BLaER1 treated with 17β-estradiol and CSF1 and Interleukin-3, amounts not matched to agents 10 nM and 100 nM (cell line): ENCODE results near the gene CCDC12.
A peak's percentile ranks its signal among the peaks of the same experiment; 100 is the strongest.

Experiments
- H3K27ac ChIP-seq, 11 experiments: shearing (Covaris generic); formaldehyde crosslinking; 2 replicates each; pipeline ENCODE4 v1.8.1; 2022
- H3K27me3 ChIP-seq, 11 experiments: shearing (Covaris generic); formaldehyde crosslinking; 2 replicates each; pipeline ENCODE4 v1.8.1; 2022
- H3K36me3 ChIP-seq, 11 experiments: shearing (Covaris generic); formaldehyde crosslinking; 2 replicates each; pipeline ENCODE4 v1.8.1; 2022
- H3K4me1 ChIP-seq, 10 experiments: shearing (Covaris generic); formaldehyde crosslinking; 2 replicates each; pipeline ENCODE4 v1.8.1; 2022
- H3K4me2 ChIP-seq, 11 experiments: shearing (Covaris generic); formaldehyde crosslinking; 2 replicates each; pipeline ENCODE4 v1.8.1; 2022
- H3K4me3 ChIP-seq, 10 experiments: shearing (Covaris generic); formaldehyde crosslinking; 2 replicates each; pipeline ENCODE4 v1.8.1; 2022
- H3K9ac ChIP-seq, 11 experiments: shearing (Covaris generic); formaldehyde crosslinking; 2 replicates each; pipeline ENCODE4 v1.8.1; 2022
- H3K9me3 ChIP-seq, 11 experiments: shearing (Covaris generic); formaldehyde crosslinking; replicated peaks in 1 of 11; 2 replicates each; pipeline ENCODE4 v1.8.1; 2022
- H4K20me1 ChIP-seq, 11 experiments: shearing (Covaris generic); formaldehyde crosslinking; 2 replicates each; pipeline ENCODE4 v1.8.1; 2022
- Cebpa-rat ChIP-seq, 11 experiments: shearing (Covaris generic); IDR thresholded peaks; 2 replicates each; pipeline ENCODE4 v1.8.1; 2022

The CCDC12 gene

GRCh38 chr3:46895204-46895660 is 81.3 kb downstream of the CCDC12 start:
- Histone ChIP-seq H4K20me1 (peaks cover 0 to 27% (median 0%) of the 10 kb centered on the region in 11 experiments; a peak in 6 of 22 replicates), H3K27me3 (peaks cover 19 to 31% (median 23%) of the 10 kb centered on the region in 11 experiments), H3K36me3 (no peaks in the 10 kb centered on the region), H3K4me2 (no peak overlapping the region), H3K9me3 (no peaks in the 10 kb centered on the region), H3K4me1 (peaks cover 24 to 62% (median 50%) of the 10 kb centered on the region in 10 experiments), H3K9ac (no peak overlapping the region), H3K27ac (no peak overlapping the region), H3K4me3 (no peak overlapping the region)
- no peak for TF ChIP-seq Cebpa-rat (IDR thresholded peaks at IDR 0.05)

DNA sequence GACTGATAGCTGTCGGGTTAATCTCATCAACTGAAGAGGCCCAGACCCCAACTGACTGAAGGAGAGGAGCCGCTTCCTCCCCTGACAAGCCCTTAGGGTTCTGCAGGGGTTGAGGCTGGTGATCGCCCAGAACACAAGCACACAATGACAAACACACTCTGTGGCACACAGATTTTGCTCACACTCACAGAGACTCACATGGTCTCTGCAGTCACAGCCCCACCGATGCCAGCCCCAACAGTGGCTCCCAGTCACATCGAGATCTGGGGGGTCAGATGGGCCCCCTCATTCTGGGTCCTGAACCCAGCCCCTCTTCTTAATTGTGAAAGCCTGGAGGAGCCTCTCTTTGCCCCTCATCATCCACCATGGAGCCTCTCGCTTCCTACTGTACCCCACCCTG is 82.3 kb downstream of the CCDC12 start:
- peaks cover 14 to 29% (median 17%) of the 10 kb centered on the region in 11 experiments for H3K27me3 ChIP-seq
- TF ChIP-seq Cebpa-rat (IDR thresholded peaks at IDR 0.05), result no peak
- H3K27ac ChIP-seq, result no peak overlapping the region
- peaks cover 0 to 31% (median 0%) of the 10 kb centered on the region in 11 experiments; a peak in 6 of 22 replicates for H4K20me1 ChIP-seq
- no peak overlapping the region for H3K9ac ChIP-seq
- no peak overlapping the region for H3K4me3 ChIP-seq
- H3K4me2 ChIP-seq, result no peak overlapping the region
- no peaks in the 10 kb centered on the region for H3K36me3 ChIP-seq
- no peaks in the 10 kb centered on the region for H3K9me3 ChIP-seq
- H3K4me1 ChIP-seq, result peaks cover 31 to 70% (median 59%) of the 10 kb centered on the region in 10 experiments

- no peaks in the 10 kb centered on the region for H3K9me3 ChIP-seq
- no peaks in the 10 kb centered on the region for H3K36me3 ChIP-seq
- peaks cover 10 to 24% (median 13%) of the 10 kb centered on the region in 11 experiments for H3K27me3 ChIP-seq
- H3K4me3 ChIP-seq, result no peak overlapping the region
- peaks cover 26 to 69% (median 58%) of the 10 kb centered on the region in 10 experiments for H3K4me1 ChIP-seq
- TF ChIP-seq Cebpa-rat (IDR thresholded peaks at IDR 0.05), result no peak
- no peak overlapping the region for H3K9ac ChIP-seq
- peaks cover 0 to 31% (median 0%) of the 10 kb centered on the region in 11 experiments; a peak in 5 of 22 replicates for H4K20me1 ChIP-seq
- peak overlapping the region in 7 of 11 experiments; percentile 89 to 96 (median 95); a peak in 14 of 22 replicates for H3K4me2 ChIP-seq
- no peak overlapping the region for H3K27ac ChIP-seq
These were observed 82.8 kb downstream of the CCDC12 start for GRCh38 chr3:46893763-46894162.

GRCh38 chr3:46893146-46893748 is 83.3 kb downstream of the CCDC12 start:
- Histone ChIP-seq H3K36me3 (no peaks in the 10 kb centered on the region), H3K4me2 (peak overlapping the region; percentile 88 to 96 (median 93); a peak in 21 of 22 replicates), H3K9ac (peak overlapping the region in 4 of 11 experiments; percentile 12 to 54 (median 46); a peak in 5 of 22 replicates), H3K27ac (no peak overlapping the region), H4K20me1 (peaks cover 0 to 31% (median 0%) of the 10 kb centered on the region in 11 experiments; a peak in 5 of 22 replicates), H3K4me3 (peak overlapping the region in 3 of 10 experiments; percentile 48 to 64 (median 50); a peak in 5 of 20 replicates), H3K27me3 (peaks cover 5 to 18% (median 7%) of the 10 kb centered on the region in 11 experiments; a peak in 19 of 22 replicates), H3K4me1 (peaks cover 23 to 63% (median 52%) of the 10 kb centered on the region in 10 experiments), H3K9me3 (no peaks in the 10 kb centered on the region)
- no peak for TF ChIP-seq Cebpa-rat (IDR thresholded peaks at IDR 0.05)

DNA sequence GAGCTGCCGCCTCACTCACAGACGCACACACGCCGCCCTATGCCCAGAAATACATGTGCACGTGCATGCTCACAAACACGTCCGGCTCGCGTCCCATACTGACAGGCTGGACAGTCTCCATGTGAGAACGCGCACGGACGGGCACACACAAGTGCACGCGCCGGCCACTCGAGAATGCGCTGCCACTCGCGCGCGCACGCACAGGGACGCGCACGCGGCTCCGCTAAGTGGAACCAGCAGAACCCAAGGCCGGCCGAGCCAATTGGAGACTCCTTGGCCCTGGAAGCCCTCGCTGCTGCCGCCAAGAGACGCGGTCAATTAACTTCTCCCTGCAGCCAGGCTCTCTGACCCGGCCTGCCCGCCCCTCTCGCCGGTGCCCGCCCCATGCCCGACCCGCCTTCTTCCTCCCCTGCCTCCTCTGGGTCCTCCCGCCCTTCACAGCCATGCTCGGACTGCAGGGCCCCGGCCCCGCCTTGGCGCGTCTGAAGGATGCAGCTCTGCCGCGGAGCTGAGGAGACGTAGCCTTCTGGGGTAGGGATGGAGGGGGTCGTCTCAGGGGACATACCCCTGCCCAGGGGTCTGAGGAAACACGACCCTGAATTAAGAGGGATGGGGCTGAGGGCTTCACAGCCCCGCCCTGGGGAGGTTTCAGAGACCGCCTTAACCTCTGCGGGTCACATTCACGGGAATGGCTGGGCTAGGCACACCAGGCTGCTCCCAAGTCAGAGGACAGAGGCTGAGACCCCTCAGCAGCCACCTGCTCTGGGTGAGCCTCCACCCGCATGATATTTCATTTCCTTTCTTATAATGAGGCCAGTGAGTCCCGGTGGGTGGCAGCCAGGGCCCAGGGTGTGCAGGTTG is 84.0 kb downstream of the CCDC12 start:
- Histone ChIP-seq H3K4me3 (peak overlapping the region; percentile 45 to 64 (median 49)), H3K9ac (peak overlapping the region in 10 of 11 experiments; percentile 12 to 54 (median 40); a peak in 13 of 22 replicates), H3K36me3 (no peaks in the 10 kb centered on the region), H3K9me3 (no peaks in the 10 kb centered on the region), H3K27me3 (peaks cover 0 to 12% (median under 1%) of the 10 kb centered on the region in 11 experiments; a peak in 8 of 22 replicates), H3K4me2 (peak overlapping the region; percentile 88 to 96 (median 93)), H3K4me1 (peaks cover 23 to 60% (median 48%) of the 10 kb centered on the region in 10 experiments), H3K27ac (0 out of 22 replicates have a peak overlapping the region, but pooled peaks of 1 of the 11 experiments have one; percentile 11), H4K20me1 (peaks cover 0 to 31% (median 0%) of the 10 kb centered on the region in 11 experiments; a peak in 5 of 22 replicates)
- TF ChIP-seq Cebpa-rat (IDR thresholded peaks at IDR 0.05), result no peak

- Histone ChIP-seq H3K4me3 (no peak overlapping the region), H3K36me3 (no peaks in the 10 kb centered on the region), H3K27me3 (peaks cover 0 to 8% (median 0%) of the 10 kb centered on the region in 11 experiments; a peak in 4 of 22 replicates), H3K9ac (no peak overlapping the region), H3K4me1 (peaks cover 23 to 54% (median 48%) of the 10 kb centered on the region in 10 experiments), H3K27ac (no peak overlapping the region), H3K9me3 (no peaks in the 10 kb centered on the region), H3K4me2 (peak overlapping the region; percentile 57 to 96 (median 93); a peak in 18 of 22 replicates), H4K20me1 (peaks cover 0 to 22% (median 0%) of the 10 kb centered on the region in 11 experiments; a peak in 5 of 22 replicates)
- no peak for TF ChIP-seq Cebpa-rat (IDR thresholded peaks at IDR 0.05)
These were observed 85.4 kb downstream of the CCDC12 start for GRCh38 chr3:46891132-46891531.

- no peak for TF ChIP-seq Cebpa-rat (IDR thresholded peaks at IDR 0.05)
- Histone ChIP-seq H3K4me3 (no peak overlapping the region), H3K4me2 (peak overlapping the region; percentile 15 to 96 (median 91); a peak in 21 of 22 replicates), H3K36me3 (no peaks in the 10 kb centered on the region), H3K27ac (no peak overlapping the region), H3K9me3 (no peaks in the 10 kb centered on the region), H3K9ac (peak overlapping the region in 4 of 11 experiments; percentile 12 to 40 (median 28); a peak in 2 of 22 replicates), H3K4me1 (peaks cover 23 to 54% (median 48%) of the 10 kb centered on the region in 10 experiments), H3K27me3 (peaks cover 0 to 16% (median 9%) of the 10 kb centered on the region in 11 experiments; a peak in 17 of 22 replicates), H4K20me1 (peaks cover 0 to 15% (median 0%) of the 10 kb centered on the region in 11 experiments; a peak in 3 of 22 replicates)
These were observed 86.4 kb downstream of the CCDC12 start for GRCh38 chr3:46890132-46890531.

- Histone ChIP-seq H3K9me3 (no peaks in the 10 kb centered on the region), H3K27me3 (peaks cover 5 to 22% (median 15%) of the 10 kb centered on the region in 11 experiments), H3K4me3 (no peak overlapping the region), H3K9ac (peak overlapping the region in 4 of 11 experiments; percentile 12 to 40 (median 28); a peak in 2 of 22 replicates), H3K4me2 (peak overlapping the region; percentile 15 to 96 (median 91); a peak in 21 of 22 replicates), H3K36me3 (no peaks in the 10 kb centered on the region), H3K4me1 (peaks cover 23 to 54% (median 48%) of the 10 kb centered on the region in 10 experiments), H4K20me1 (peaks cover 0 to 19% (median 0%) of the 10 kb centered on the region in 11 experiments; a peak in 8 of 22 replicates), H3K27ac (no peak overlapping the region)
- TF ChIP-seq Cebpa-rat (IDR thresholded peaks at IDR 0.05), result no peak
These were observed 87.0 kb downstream of the CCDC12 start for GRCh38 chr3:46889381-46890110.
